Measurements from ENCODE around the gene EXOC6. TPM values are rescaled to one million over a fixed set of nuclear protein-coding genes. Genes with fewer than 3 reads are reported as not detected.

Gene EXOC6
- polyA plus RNA-seq, 1 donor from 2014 or later, result 26.3 TPM

- H3K27ac ChIP-seq (ENCODE audit: low read length), result no peak overlapping the region
- no peak overlapping the region for H3K9ac ChIP-seq (ENCODE audit: low read length)
- TF ChIP-seq CTCF (IDR thresholded peaks at IDR 0.05; ENCODE audit: poor library complexity, severe bottlenecking) (no peak), RAD21 (conservative IDR thresholded peaks at IDR 0.05) (no peak), MXI1 (conservative IDR thresholded peaks at IDR 0.05; ENCODE audit: poor library complexity, severe bottlenecking) (no peak), POLR2AphosphoS5 (IDR thresholded peaks at IDR 0.05) (no peak), EP300 (conservative IDR thresholded peaks at IDR 0.05; ENCODE audit: poor library complexity, severe bottlenecking) (no peak), EZH2 (IDR thresholded peaks at IDR 0.05; ENCODE audit: borderline replicate concordance, insufficient read depth, low read length, poor library complexity, severe bottlenecking) (no peak), TAF1 (IDR thresholded peaks at IDR 0.05; ENCODE audit: low read depth) (no peak), SMC3 (conservative IDR thresholded peaks at IDR 0.05; ENCODE audit: poor library complexity) (no peak)
- TF ChIP-seq, protein P1, sequence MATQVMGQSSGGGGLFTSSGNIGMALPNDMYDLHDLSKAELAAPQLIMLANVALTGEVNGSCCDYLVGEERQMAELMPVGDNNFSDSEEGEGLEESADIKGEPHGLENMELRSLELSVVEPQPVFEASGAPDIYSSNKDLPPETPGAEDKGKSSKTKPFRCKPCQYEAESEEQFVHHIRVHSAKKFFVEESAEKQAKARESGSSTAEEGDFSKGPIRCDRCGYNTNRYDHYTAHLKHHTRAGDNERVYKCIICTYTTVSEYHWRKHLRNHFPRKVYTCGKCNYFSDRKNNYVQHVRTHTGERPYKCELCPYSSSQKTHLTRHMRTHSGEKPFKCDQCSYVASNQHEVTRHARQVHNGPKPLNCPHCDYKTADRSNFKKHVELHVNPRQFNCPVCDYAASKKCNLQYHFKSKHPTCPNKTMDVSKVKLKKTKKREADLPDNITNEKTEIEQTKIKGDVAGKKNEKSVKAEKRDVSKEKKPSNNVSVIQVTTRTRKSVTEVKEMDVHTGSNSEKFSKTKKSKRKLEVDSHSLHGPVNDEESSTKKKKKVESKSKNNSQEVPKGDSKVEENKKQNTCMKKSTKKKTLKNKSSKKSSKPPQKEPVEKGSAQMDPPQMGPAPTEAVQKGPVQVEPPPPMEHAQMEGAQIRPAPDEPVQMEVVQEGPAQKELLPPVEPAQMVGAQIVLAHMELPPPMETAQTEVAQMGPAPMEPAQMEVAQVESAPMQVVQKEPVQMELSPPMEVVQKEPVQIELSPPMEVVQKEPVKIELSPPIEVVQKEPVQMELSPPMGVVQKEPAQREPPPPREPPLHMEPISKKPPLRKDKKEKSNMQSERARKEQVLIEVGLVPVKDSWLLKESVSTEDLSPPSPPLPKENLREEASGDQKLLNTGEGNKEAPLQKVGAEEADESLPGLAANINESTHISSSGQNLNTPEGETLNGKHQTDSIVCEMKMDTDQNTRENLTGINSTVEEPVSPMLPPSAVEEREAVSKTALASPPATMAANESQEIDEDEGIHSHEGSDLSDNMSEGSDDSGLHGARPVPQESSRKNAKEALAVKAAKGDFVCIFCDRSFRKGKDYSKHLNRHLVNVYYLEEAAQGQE (IDR thresholded peaks at IDR 0.05; ENCODE audit: borderline replicate concordance), result no peak
- H3K79me2 ChIP-seq (replicated peaks; ENCODE audit: insufficient read depth, low read length), result peaks cover 5% of the 10 kb centered on the region
- H3K4me3 ChIP-seq (ENCODE audit: low read length), result no peak overlapping the region
- no peaks in the 10 kb centered on the region for H3K9me3 ChIP-seq (ENCODE audit: low read length)
- no peaks in the 10 kb centered on the region for H3K27me3 ChIP-seq (ENCODE audit: insufficient read depth, low read depth, low read length)
- no peaks in the 10 kb centered on the region for H3K9me2 ChIP-seq (ENCODE audit: insufficient read depth, low read length)
- H3F3A ChIP-seq (ENCODE audit: insufficient read depth, low read length, poor library complexity, severe bottlenecking), result no peaks in the 10 kb centered on the region
- no peak overlapping the region for H2AFZ ChIP-seq (ENCODE audit: low read depth, low read length)
- no peak overlapping the region for H3K4me2 ChIP-seq (ENCODE audit: low read length)
- no peaks in the 10 kb centered on the region for H4K20me1 ChIP-seq (ENCODE audit: insufficient read depth)
- no peaks in the 10 kb centered on the region for H3K36me3 ChIP-seq (ENCODE audit: insufficient read depth, low read length)
Observed at GRCh38 chr10:92886334-92886961, 38.1 kb downstream of the EXOC6 start.

GRCh38 chr10:92890471-92890870, 42.2 kb downstream of the EXOC6 start:
- no peaks in the 10 kb centered on the region for H3K36me3 ChIP-seq (ENCODE audit: insufficient read depth, low read length)

More at GRCh38 chr10:92890471-92890870, 42.2 kb downstream of the EXOC6 start:
- Histone ChIP-seq H4K20me1 (ENCODE audit: insufficient read depth) (no peaks in the 10 kb centered on the region), H3F3A (ENCODE audit: insufficient read depth, low read length, poor library complexity, severe bottlenecking) (no peaks in the 10 kb centered on the region), H3K9me2 (ENCODE audit: insufficient read depth, low read length) (no peaks in the 10 kb centered on the region), H3K9me3 (ENCODE audit: low read length) (no peaks in the 10 kb centered on the region), H3K4me2 (ENCODE audit: low read length) (no peak overlapping the region), H3K79me2 (replicated peaks; ENCODE audit: insufficient read depth, low read length) (peaks cover 5% of the 10 kb centered on the region), H3K4me3 (ENCODE audit: low read length) (no peak overlapping the region), H2AFZ (ENCODE audit: low read depth, low read length) (no peak overlapping the region), H3K9ac (ENCODE audit: low read length) (no peak overlapping the region), H3K27me3 (ENCODE audit: insufficient read depth, low read depth, low read length) (no peaks in the 10 kb centered on the region), H3K27ac (ENCODE audit: low read length) (no peak overlapping the region)
- TF ChIP-seq SMC3 (conservative IDR thresholded peaks at IDR 0.05; ENCODE audit: poor library complexity) (no peak), EP300 (conservative IDR thresholded peaks at IDR 0.05; ENCODE audit: poor library complexity, severe bottlenecking) (no peak), CTCF (IDR thresholded peaks at IDR 0.05; ENCODE audit: poor library complexity, severe bottlenecking) (no peak), POLR2AphosphoS5 (IDR thresholded peaks at IDR 0.05) (no peak), TAF1 (IDR thresholded peaks at IDR 0.05; ENCODE audit: low read depth) (no peak)

All from neural cell (in vitro differentiated cells).